SHP77 (cell line): ENCODE results near the gene MIDN.
A peak's percentile ranks its signal among the peaks of the same experiment; 100 is the strongest.
"Not testable (repeated sequence)": the region's sequence is repeated elsewhere in the genome, so short reads cannot be mapped to it uniquely, and the experiment has no call there.

ENCODE experiments used
- DNase-seq, 2 experiments: peaks; one replicate each; lab custom pipeline; 2025; lab: John Stamatoyannopoulos, UW

The MIDN gene

DNA sequence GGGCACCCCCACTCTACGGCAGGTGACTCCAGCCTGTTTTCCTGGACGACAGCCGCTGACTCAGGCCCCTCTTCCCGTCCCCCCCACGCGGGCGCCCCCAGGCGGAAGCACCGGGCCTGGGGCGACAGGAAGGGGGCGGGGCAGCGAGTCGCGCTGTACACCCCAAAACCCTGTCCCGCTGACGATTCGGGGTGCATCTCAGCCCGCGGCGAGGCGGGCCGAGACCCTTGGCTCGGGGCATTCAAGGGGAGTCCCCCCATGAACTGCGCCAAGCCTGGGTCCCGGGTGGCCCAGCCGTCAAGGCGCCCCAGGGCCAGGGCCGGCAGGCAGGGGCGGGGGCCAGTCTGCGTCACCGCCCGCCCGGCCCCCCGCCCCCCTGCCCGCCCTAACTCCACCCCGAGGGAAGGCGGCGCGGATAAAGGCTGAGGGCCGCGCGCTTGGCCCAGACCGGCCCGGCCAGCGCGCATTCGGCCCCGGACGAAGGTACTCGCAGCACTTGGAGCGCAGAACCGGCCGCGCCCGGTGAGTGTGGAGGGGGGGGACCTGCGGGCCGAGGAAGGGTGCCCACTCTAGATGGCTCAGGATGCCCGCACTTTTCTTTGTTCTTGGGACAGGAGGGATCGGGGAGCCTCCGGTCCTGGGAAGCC lies at the start of gene MIDN:
MIDN (plus strand) TSS at position 445 of the 647 bp plus-strand sequence. CDS start 1,714 bp downstream, outside the sequence.
- peak; percentile 56 to 62 for DNase-seq

DNA sequence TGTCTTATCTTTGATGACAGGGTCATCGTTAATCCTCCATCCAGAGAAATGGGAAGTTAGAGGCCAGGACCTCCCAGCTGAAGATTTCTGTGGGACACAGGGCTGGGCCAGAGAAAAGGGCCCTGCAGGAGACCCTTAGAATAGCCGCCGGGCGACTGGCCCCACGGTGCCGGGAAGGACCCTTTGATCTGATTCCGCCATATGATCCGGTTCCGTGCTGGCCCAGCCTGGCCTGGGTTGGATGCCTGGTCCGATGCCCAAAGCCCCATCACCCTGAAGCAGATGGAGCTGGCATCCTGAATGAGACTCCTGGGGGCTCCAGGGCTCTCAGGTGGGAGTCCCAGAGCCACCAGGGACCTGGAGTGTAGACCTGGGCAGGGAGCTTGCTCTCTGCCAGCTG lies 48.9 kb upstream of the MIDN start:
- no peak for DNase-seq

DNA sequence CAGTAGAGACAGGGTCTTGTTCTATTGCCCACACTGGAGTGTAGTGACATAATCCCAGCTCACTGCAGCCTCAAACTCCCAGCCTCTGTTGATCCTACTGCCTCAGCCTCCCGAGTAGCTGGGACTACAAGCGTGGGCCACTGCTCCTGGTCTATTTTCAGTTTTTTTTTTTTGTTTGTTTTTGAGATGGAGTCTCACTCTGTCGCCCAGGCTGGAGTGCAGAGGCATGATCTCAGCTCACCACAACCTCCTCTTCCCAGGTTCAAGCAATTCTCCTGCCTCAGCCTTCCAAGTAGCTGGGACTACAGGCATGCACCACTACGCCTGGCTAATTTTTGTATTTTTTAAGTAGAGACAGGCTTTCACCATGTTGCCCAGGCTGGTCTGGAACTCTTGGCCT lies 47.8 kb upstream of the MIDN start:
- not testable (repeated sequence) for DNase-seq

- DNase-seq, result no peak
Observed at GRCh38 chr19:1205114-1206099, 43.0 kb upstream of the MIDN start, which contains the start of gene STK11. STK11 (plus strand) TSS chr19:1205778; CDS start chr19:1206914, 1,136 bp downstream.

DNA sequence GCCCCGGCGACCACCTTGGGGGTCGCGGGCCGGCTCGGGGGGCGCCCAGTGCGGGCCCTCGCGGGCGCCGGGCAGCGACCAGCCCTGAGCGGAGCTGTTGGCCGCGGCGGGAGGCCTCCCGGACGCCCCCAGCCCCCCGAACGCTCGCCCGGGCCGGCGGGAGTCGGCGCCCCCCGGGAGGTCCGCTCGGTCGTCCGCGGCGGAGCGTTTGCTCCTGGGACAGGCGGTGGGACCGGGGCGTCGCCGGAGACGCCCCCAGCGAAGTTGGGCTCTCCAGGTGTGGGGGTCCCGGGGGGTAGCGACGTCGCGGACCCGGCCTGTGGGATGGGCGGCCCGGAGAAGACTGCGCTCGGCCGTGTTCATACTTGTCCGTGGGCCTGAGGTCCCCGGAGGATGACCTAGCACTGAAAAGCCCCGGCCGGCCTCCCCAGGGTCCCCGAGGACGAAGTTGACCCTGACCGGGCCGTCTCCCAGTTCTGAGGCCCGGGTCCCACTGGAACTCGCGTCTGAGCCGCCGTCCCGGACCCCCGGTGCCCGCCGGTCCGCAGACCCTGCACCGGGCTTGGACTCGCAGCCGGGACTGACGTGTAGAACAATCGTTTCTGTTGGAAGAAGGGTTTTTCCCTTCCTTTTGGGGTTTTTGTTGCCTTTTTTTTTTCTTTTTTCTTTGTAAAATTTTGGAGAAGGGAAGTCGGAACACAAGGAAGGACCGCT lies 42.1 kb upstream of the MIDN start:
- DNase-seq, result no peak

GRCh38 chr19:1206864-1207450 lies 41.4 kb upstream of the MIDN start:
- DNase-seq, result no peak

GRCh38 chr19:1208830-1209229 lies 39.6 kb upstream of the MIDN start:
- DNase-seq, result not testable (repeated sequence)

GRCh38 chr19:1210227-1210538 lies 38.2 kb upstream of the MIDN start:
- no peak for DNase-seq

DNA sequence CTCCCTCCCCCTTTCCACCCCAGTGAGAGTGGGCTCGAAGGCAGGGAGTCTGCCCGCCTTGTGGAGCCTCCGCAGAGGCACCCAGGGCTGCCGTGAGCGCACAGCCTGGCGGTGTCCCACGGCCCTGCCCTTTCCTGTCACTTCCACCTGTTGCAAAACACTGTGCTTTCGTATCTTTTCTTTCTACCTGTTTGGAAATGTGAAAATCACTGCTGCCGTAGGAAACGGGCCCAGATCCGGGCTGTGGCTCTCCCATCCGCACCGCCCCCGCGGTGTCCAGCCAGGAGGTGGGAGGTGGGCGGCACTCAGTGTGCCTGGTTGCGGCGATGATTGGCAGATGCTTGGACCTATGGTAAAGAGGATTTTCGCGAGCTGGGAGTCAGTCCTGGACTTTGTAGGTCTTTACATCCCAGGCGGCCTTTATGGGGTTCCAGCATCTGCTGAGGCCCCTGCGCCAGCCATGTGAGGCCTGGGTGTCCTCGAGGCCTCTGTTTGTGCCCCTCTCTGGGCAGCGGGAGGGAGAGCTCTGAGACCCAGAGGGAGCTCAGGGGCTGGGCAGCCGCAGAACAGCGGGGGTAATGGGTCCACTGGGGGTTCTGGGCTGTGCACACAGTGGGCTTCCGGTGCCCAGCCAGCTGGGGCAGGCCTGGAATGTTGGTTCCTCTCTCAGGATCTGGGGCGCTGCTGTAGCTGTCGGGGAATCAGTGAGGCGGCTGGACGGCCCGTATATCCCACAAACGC lies 36.7 kb upstream of the MIDN start:
- no peak for DNase-seq

- peak; percentile 86 to 87 for DNase-seq
Observed at GRCh38 chr19:1213391-1214286, 34.7 kb upstream of the MIDN start.

DNA sequence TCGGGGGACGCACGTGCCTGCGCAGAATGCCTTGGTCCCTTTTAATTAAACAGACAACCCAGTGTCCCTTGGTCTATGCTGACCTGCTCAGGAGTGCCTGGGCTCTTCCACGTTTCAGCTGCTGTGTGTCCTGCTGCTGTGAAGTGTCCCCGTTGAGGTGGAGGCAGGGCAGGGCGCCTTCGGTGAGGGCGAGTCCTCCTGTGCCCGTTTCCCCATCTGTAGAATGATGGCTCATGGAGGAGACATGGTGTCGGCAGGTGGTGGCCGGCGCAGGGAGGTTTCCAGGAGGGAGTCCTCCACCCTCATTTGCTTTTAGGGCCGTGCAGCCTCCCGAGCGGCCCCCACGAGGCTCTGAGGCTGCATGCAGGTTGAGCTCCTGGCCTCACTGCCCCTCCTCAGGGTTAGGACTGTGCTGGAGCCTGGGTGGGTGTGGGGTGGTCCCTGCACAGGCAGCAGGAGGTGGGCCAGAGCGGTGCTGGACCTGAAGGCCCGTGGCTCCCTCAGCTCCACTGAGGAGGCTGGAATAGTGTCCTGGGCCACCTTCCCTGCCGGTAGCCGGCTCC lies 34.0 kb upstream of the MIDN start:
- no peak for DNase-seq

- DNase-seq, result peak; percentile 62
Observed at GRCh38 chr19:1214862-1215731, 33.3 kb upstream of the MIDN start.

DNA sequence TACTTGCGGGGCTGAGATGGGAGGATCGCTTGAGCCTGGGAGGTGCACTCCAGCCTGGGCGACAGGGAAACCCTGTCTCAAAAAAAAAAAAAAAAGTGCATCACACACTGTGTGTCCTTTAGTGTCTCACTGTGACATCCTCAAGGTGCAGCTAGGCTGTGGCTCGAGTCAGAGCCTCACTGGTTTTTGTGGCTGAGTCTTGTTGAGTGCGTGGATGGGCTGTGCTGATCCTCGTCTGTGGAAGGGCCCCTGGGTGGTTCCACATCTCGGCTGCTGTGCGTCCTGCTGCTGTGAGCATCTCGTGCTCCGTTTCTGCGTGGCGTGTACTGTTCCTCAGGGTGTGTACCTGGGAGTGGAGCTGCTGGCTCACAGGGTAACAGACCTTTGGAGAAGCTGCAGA lies 31.6 kb upstream of the MIDN start:
- DNase-seq, result no peak

- no peak for DNase-seq
Observed at GRCh38 chr19:1217366-1217765, 31.0 kb upstream of the MIDN start.

GRCh38 chr19:1218751-1219567 lies 29.4 kb upstream of the MIDN start:
- no peak for DNase-seq

DNA sequence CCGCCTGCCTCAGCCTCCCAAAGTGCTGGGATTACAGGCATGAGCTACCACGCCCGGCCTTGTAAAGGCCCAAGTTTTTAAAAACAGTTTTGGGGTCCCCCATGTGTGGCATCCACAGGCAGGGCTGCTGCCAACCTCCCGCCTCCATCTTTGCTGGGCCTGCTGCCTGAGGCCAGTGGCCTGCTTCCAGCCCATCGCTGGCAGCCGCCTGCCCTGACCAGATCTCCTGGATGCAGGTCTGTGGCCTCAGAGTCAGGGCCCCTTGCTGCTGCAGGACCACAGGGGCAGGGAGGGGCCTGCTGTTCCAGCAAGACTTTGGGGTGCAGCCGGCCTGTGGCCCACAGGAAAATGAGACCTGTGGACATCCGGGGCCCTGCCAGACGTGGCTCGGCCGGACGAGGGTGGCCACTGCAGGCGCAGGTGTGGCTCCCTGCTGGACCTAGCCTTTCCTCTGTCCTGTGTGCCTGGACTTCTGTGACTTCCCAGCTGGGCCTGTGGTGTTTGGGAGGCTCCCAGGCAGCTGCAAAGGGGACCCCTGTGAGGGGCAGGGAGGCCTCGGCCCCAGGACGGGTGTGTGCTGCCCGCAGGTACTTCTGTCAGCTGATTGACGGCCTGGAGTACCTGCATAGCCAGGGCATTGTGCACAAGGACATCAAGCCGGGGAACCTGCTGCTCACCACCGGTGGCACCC lies 28.5 kb upstream of the MIDN start:
- no peak for DNase-seq

GRCh38 chr19:1220477-1220930 lies 27.9 kb upstream of the MIDN start:
- DNase-seq, result peak; percentile 81 to 90
